GM21576 (cell line): Measurements from ENCODE around the gene GUCD1.
A peak's percentile ranks its signal among the peaks of the same experiment; 100 is the strongest.
"Not testable (repeated sequence)": the region's sequence is repeated elsewhere in the genome, so short reads cannot be mapped to it uniquely, and the experiment has no call there.

Experiments
- ATAC-seq: cut with Tn5 transposase; IDR thresholded peaks from one replicate; pipeline ENCODE4 v1.9.1; 2021; ENCODE audit warnings: mild to moderate bottlenecking, moderate library complexity; ENCODE audit not compliant: unreplicated experiment

GUCD1 gene

GRCh38 chr22:24554313-24555164 is at the start of gene GUCD1:
GUCD1 (minus strand) TSS chr22:24555138; CDS start chr22:24554991, 147 bp downstream.
- ATAC-seq, result peak; percentile 8

- not testable (repeated sequence) for ATAC-seq
These were observed 49.1 kb upstream of the GUCD1 start for GRCh38 chr22:24603770-24604629.

- not testable (repeated sequence) for ATAC-seq
These were observed 48.2 kb upstream of the GUCD1 start, which contains the start of gene GGT1 for GRCh38 chr22:24602847-24603769. GGT1 (plus strand) TSS chr22:24603193; CDS start chr22:24611082, 7,889 bp downstream.

- ATAC-seq, result not testable (repeated sequence)
These were observed 47.3 kb upstream of the GUCD1 start for GRCh38 chr22:24602105-24602749.

- no peak for ATAC-seq
These were observed 46.5 kb upstream of the GUCD1 start for GRCh38 chr22:24601217-24602104.

GRCh38 chr22:24599958-24600715 is 45.2 kb upstream of the GUCD1 start:
- not testable (repeated sequence) for ATAC-seq

GRCh38 chr22:24599514-24599913 is 44.6 kb upstream of the GUCD1 start:
- no peak for ATAC-seq

GRCh38 chr22:24597076-24597475 is 42.1 kb upstream of the GUCD1 start:
- not testable (repeated sequence) for ATAC-seq

- ATAC-seq, result no peak
These were observed 40.9 kb upstream of the GUCD1 start for GRCh38 chr22:24595863-24596262.

GRCh38 chr22:24595228-24595627 is 40.3 kb upstream of the GUCD1 start:
- no peak for ATAC-seq

- ATAC-seq, result no peak
These were observed 39.7 kb upstream of the GUCD1 start for GRCh38 chr22:24594569-24595120.

GRCh38 chr22:24593836-24594568 is 39.1 kb upstream of the GUCD1 start:
- ATAC-seq, result no peak

GRCh38 chr22:24593559-24593835 is 38.6 kb upstream of the GUCD1 start:
- ATAC-seq, result not testable (repeated sequence)

- peak; percentile 55 for ATAC-seq
These were observed 38.1 kb upstream of the GUCD1 start, which contains the start of gene LRRC75B for GRCh38 chr22:24592851-24593558. LRRC75B (minus strand) TSS chr22:24593073; CDS start chr22:24593039, 34 bp downstream.

GRCh38 chr22:24592058-24592850 is 37.3 kb upstream of the GUCD1 start:
- ATAC-seq, result no peak

GRCh38 chr22:24591286-24591830 is 36.4 kb upstream of the GUCD1 start:
- no peak for ATAC-seq
